NCI-H1105 treated with DMSO at 0.1 percent for 48 hours (cell line): ENCODE data around the gene NKX2-4.

ENCODE experiments used
- DNase-seq: peaks from one replicate; lab custom pipeline; 2025; lab: John Stamatoyannopoulos, UW

The NKX2-4 gene

GRCh38 chr20:21360705-21361104 lies 36.6 kb downstream of the NKX2-4 start:
- DNase-seq = no peak

DNA sequence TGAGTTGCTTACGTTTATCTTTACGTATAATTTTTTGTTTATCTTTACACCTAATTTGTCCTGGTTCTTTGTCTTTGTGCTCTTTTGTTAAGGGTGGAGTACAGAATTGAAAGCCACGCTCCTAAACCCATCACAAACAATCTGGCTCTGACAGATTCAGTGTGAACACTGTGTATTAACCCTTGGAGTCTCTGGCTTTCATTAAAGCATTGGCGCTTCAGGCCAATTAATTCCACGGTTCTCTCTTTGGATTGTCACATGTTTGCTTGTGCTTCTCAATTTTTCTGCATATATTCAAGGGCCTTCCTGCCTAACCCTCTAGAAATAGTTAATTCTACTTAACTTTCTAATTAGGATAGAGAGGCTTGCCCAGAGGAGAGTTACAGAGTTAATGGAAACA lies 38.6 kb downstream of the NKX2-4 start:
- no peak for DNase-seq

DNA sequence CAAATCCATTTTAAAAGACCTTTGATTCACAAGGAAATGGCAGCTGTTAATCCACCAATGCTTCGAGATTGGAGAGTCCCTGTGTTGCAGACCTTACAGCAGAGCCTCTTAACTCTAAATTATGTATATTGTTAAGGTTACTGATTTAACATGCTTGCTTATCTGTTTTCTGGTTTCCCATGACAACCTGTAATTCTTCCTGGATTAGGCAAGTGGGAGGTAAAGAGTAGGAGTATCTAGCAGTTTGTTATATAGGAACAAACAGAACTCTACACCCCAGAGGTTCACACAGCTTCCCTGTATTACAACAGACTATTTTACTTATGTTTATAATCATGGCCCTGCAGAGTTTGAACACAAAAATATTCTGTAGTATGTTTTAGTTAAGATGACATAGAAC lies 39.5 kb downstream of the NKX2-4 start:
- no peak for DNase-seq

DNA sequence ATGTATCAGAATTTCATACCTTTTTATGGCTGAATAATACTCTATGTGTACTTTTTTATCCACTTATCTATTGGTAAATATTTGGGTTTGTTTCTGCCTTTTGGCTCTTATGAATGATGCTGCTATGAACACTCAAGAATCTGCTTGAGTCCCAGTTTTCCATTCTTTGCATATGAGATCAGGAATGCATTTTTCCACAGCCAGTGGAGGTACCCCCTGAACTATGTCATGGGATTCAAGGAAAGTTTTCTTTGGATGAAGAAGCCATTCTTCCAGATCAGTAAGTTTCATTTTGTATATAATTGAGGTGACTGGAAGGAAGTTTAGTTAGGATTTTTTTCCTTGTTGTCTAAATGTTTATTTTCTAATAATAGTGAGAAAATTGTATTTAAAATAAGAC lies 40.9 kb downstream of the NKX2-4 start:
- no peak for DNase-seq

DNA sequence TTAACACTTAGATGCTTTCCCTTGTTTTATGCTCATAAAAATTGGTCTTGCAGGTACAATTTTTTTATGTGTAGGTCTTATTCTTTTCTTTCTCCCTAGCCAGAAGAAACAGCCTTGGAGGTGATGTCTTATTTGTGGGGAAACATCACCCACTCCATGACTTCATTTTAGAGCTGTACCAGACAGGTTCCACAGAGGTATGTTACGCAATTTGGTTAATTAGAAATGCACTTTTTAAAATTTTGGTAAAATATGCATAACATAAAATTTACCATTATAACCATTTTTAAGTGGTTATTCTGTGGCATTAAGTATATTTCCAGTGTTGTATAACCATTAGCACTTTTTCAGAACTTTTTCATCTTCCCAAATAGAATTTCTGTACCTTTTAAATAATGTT lies 41.3 kb downstream of the NKX2-4 start:
- DNase-seq = no peak

DNA sequence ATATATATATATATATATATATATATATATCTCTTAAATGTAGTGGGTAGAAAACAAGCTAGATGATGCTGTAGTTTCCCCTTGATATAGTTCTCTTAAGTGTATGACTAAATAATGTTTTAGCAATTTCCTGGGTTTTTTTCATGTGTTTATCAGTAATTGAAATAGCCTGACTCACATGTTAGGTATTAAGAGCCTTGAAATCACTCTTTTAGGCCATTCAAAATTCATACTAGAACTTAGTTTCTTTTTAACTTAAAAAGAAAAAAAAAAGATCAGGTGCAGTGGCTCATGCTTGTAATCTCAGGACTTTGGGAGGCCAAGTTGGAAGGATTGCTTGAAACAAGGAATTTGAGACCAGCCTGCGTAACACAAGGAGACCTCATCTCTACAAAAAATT lies 44.1 kb downstream of the NKX2-4 start:
- no peak for DNase-seq

DNA sequence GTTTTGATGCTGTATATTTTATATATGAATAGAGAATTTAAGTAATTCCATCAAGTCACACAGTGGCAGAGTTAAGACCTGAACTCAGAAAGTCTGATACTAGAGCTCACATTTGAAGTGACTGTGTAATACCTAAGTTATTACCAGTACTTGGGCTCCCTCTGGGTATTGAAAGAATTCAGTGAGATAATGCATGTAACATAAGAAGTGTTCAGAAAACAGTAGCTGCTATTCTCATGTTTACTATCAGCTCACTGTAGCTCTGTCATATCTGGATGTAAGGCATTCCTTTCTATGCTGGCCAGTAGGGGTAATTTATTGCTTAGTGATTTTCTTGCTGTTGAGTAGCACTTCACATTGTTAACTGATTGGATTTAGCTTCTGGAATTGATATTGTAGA lies 44.6 kb downstream of the NKX2-4 start:
- no peak for DNase-seq
